ENCODE results near the gene CHRNE.

CHRNE gene

GRCh38 chr17:4901648-4902344 is 1.1 kb downstream of the CHRNE start:
- no peak for DNase-seq

GRCh38 chr17:4901108-4901647 is 1.7 kb downstream of the CHRNE start:
- DNase-seq: no peak

GRCh38 chr17:4900231-4901107 is 2.4 kb downstream of the CHRNE start:
- DNase-seq: no peak

GRCh38 chr17:4899341-4900230 is 3.3 kb downstream of the CHRNE start, which contains the start of gene C17orf107:
Gene C17orf107 (plus strand): TSS chr17:4899536. CDS start chr17:4899763, 227 bp downstream.
- DNase-seq: no peak

- no peak for DNase-seq
These were observed 4.0 kb downstream of the CHRNE start for GRCh38 chr17:4898927-4899326.

- DNase-seq: no peak
These were observed 4.5 kb downstream of the CHRNE start for GRCh38 chr17:4898351-4898750.

GRCh38 chr17:4897785-4898184 is 5.1 kb downstream of the CHRNE start:
- DNase-seq: no peak

- no peak for DNase-seq
These were observed 5.7 kb downstream of the CHRNE start for GRCh38 chr17:4897198-4897687.

GRCh38 chr17:4896332-4897197 is 6.3 kb downstream of the CHRNE start:
- no peak for DNase-seq

- no peak for DNase-seq
These were observed 7.1 kb downstream of the CHRNE start for GRCh38 chr17:4895657-4896331.

- no peak for DNase-seq
These were observed 7.8 kb downstream of the CHRNE start for GRCh38 chr17:4895121-4895520.

GRCh38 chr17:4893721-4894560 is 9.0 kb downstream of the CHRNE start:
- DNase-seq: no peak

- DNase-seq: no peak
These were observed 9.6 kb downstream of the CHRNE start for GRCh38 chr17:4893272-4893671.

- no peak for DNase-seq
These were observed 10.2 kb downstream of the CHRNE start for GRCh38 chr17:4892499-4893221.

GRCh38 chr17:4891411-4892410 is 11.2 kb downstream of the CHRNE start:
- DNase-seq: no peak

GRCh38 chr17:4887581-4887980 is 15.3 kb downstream of the CHRNE start:
- DNase-seq: no peak

- DNase-seq: no peak
These were observed 16.1 kb downstream of the CHRNE start for GRCh38 chr17:4886830-4887229.

- DNase-seq: no peak
These were observed 18.4 kb downstream of the CHRNE start for GRCh38 chr17:4884489-4884888.

Measured in NCI-H2107 (cell line).